GM12878 (cell line): Measurements from ENCODE around the gene SLC6A3. TPM values are rescaled to one million over a fixed set of nuclear protein-coding genes. Genes with fewer than 3 reads are reported as not detected.

ENCODE experiments used
- ATAC-seq: fragments of 200-7000 bp; cut with Tn5 transposase; 3 replicates; pipeline ENCODE4 v1.9.1; 2020; ENCODE audit warnings: mild to moderate bottlenecking, moderate library complexity
- BruUV-seq: library from RNA; stranded (reverse); fragments of 400-500 nt; replicated peaks from 2 replicates; lab custom pipeline; 2021; lab: Mats Ljungman, UMichigan
- CTCF ChIA-PET: fragments of 300-600 bp; sonication (Branson Sonifier 250); formaldehyde crosslinking; extraction: SDS; loops from one replicate; lab custom pipeline; 2021; ENCODE audit warnings: inconsistent platforms; lab: Yijun Ruan, JAX
- POLR2A ChIA-PET: fragments of 350-600 bp; formaldehyde crosslinking; extraction: SDS; loops from one replicate; lab custom pipeline; 2021; ENCODE audit warnings: inconsistent platforms; lab: Charles Lee
- RAD21 ChIA-PET: fragments of 300-600 bp; sonication (Branson Sonifier 250); formaldehyde crosslinking; loops from one replicate; lab custom pipeline; 2023; ENCODE audit warnings: antibody characterized with exemption; ENCODE audit not compliant: unreplicated experiment; lab: Charles Lee
- SMC1A ChIA-PET: fragments of 300-600 bp; sonication (Branson Sonifier 250); formaldehyde crosslinking; loops from one replicate; lab custom pipeline; 2023; ENCODE audit not compliant: unreplicated experiment, uncharacterized antibody; lab: Charles Lee
- DNase-seq: peaks from one replicate; pipeline ENCODE4 v3.0.0-alpha.2; 2011; ENCODE audit warnings: low read depth, low spot score
- FAIRE-seq: peaks from 3 replicates; lab custom pipeline; 2011; peaks lifted over from hg19 to GRCh38; lab: Jason Lieb, UNC
- H2AFZ ChIP-seq: 2 replicates; pipeline ENCODE4 v1.6.0; 2011; ENCODE audit warnings: low read depth, low read length, control low read depth; ENCODE audit not compliant: control insufficient read depth
- H3K27ac ChIP-seq: 2 replicates; pipeline ENCODE4 v1.5.1; 2011; ENCODE audit warnings: control low read depth; ENCODE audit not compliant: control insufficient read depth, insufficient read depth
- H3K27me3 ChIP-seq, 2 experiments: replicated peaks in 1 of 2; 2 replicates each; pipeline versions ENCODE4 v1.6.0 to v1.6.1; 2011; ENCODE audit warnings: low read length in 1 of 2; ENCODE audit not compliant: control insufficient read depth in 2 of 2, insufficient read depth in 2 of 2
- H3K36me3 ChIP-seq, 2 experiments: 2 replicates each; pipeline ENCODE4 v1.5.1; 2011; ENCODE audit warnings: low read length in 1 of 2; ENCODE audit not compliant: control insufficient read depth in 2 of 2, insufficient read depth in 2 of 2
- H3K4me1 ChIP-seq: 2 replicates; pipeline ENCODE4 v1.6.1; 2011; ENCODE audit warnings: mild to moderate bottlenecking, low read length, moderate library complexity, mixed read lengths; ENCODE audit not compliant: control insufficient read depth, insufficient read depth
- H3K4me2 ChIP-seq: 2 replicates; pipeline ENCODE4 v1.6.0; 2011; ENCODE audit warnings: control low read depth; ENCODE audit not compliant: control insufficient read depth, insufficient read depth
- H3K4me3 ChIP-seq: fragments of 200-600 bp; sonication (generic); 2 replicates; pipeline ENCODE4 v1.5.1; 2016
- H3K79me2 ChIP-seq: 2 replicates; pipeline ENCODE4 v1.6.0; 2011; ENCODE audit warnings: low read length; ENCODE audit not compliant: control insufficient read depth, insufficient read depth
- H3K9ac ChIP-seq: 2 replicates; pipeline ENCODE4 v1.8.0; 2011; ENCODE audit warnings: low read length, control low read depth, mixed read lengths; ENCODE audit not compliant: control insufficient read depth, insufficient read depth
- H3K9me3 ChIP-seq: replicated peaks from 3 replicates; pipeline ENCODE4 v1.5.1; 2011; ENCODE audit warnings: mild to moderate bottlenecking, low read length; ENCODE audit not compliant: control insufficient read depth, insufficient read depth
- H4K20me1 ChIP-seq: 2 replicates; pipeline ENCODE4 v1.6.0; 2011; ENCODE audit not compliant: control insufficient read depth, insufficient read depth
- ATF2 ChIP-seq: IDR thresholded peaks from 2 replicates; pipeline ENCODE4 v1.6.1; 2012; ENCODE audit warnings: low read length, inconsistent platforms
- ATF3 ChIP-seq: IDR thresholded peaks from 2 replicates; pipeline ENCODE4 v1.6.1; 2011; ENCODE audit warnings: low read depth, mild to moderate bottlenecking, low read length, moderate library complexity, borderline replicate concordance; ENCODE audit errors: extremely low read depth
- CREB1 ChIP-seq: IDR thresholded peaks from 2 replicates; pipeline ENCODE4 v1.6.1; 2012; ENCODE audit warnings: low read depth, mild to moderate bottlenecking, inconsistent platforms
- E2F4 ChIP-seq: IDR thresholded peaks from 2 replicates; pipeline ENCODE4 v1.6.1; 2012; ENCODE audit warnings: low read depth, low read length, improper control_type of control experiment
- ESRRA ChIP-seq: IDR thresholded peaks from 2 replicates; pipeline ENCODE4 v1.6.1; 2012; ENCODE audit warnings: mild to moderate bottlenecking, low read length, improper control_type of control experiment
- LARP7 ChIP-seq: fragments of 450-650 bp; IDR thresholded peaks from 2 replicates; pipeline ENCODE4 v1.6.1; 2017; ENCODE audit warnings: mild to moderate bottlenecking
- MTA3 ChIP-seq: IDR thresholded peaks from 2 replicates; pipeline ENCODE4 v1.6.1; 2012; ENCODE audit warnings: low read length, inconsistent platforms, borderline replicate concordance
- NFXL1 ChIP-seq: fragments of 450-650 bp; IDR thresholded peaks from 2 replicates; pipeline ENCODE4 v1.6.1; 2017; ENCODE audit warnings: antibody characterized with exemption, mild to moderate bottlenecking, borderline replicate concordance
- STAT1 ChIP-seq: fragments of 450-650 bp; conservative IDR thresholded peaks from 2 replicates; pipeline ENCODE4 v1.6.1; 2014; ENCODE audit warnings: antibody characterized with exemption, mild to moderate bottlenecking
- TARDBP ChIP-seq: IDR thresholded peaks from 2 replicates; pipeline ENCODE4 v1.6.1; 2016; ENCODE audit warnings: borderline replicate concordance
- USF2 ChIP-seq: IDR thresholded peaks from 2 replicates; pipeline ENCODE4 v1.6.1; 2011; ENCODE audit warnings: low read depth, low read length, improper control_type of control experiment, borderline replicate concordance
- YBX1 ChIP-seq: fragments of 450-650 bp; IDR thresholded peaks from 2 replicates; pipeline ENCODE4 v1.6.1; 2016; ENCODE audit warnings: antibody characterized with exemption
- ZNF592 ChIP-seq: fragments of 450-650 bp; IDR thresholded peaks from 2 replicates; pipeline ENCODE4 v1.6.1; 2017; ENCODE audit warnings: mild to moderate bottlenecking, moderate library complexity
- ZNF622 ChIP-seq: fragments of 450-650 bp; IDR thresholded peaks from 2 replicates; pipeline ENCODE4 v1.6.1; 2017; ENCODE audit warnings: mild to moderate bottlenecking, inconsistent platforms
- ZZZ3 ChIP-seq: IDR thresholded peaks from 2 replicates; pipeline ENCODE4 v1.6.1; 2011; ENCODE audit warnings: low read depth; ENCODE audit not compliant: control insufficient read depth, insufficient read length
- WGBS: methylation state at CpG from one replicate; pipeline ENCODE4 v1.1.6; 2016; ENCODE audit warnings: low lambda C conversion rate; ENCODE audit not compliant: insufficient replicate concordance, insufficient coverage; ENCODE audit errors: missing lambda C conversion rate; 5-methylcytosine and 5-hydroxymethylcytosine counted together
- in situ Hi-C: fragments of 300-500 bp; cut with MboI; formaldehyde crosslinking; loops from 9 replicates; pipeline ENCODE4 v1.14.3; 2018; ENCODE audit warnings: mixed read lengths
- intact Hi-C: fragments of 100-400 bp; cut with micrococcal nuclease; formaldehyde crosslinking; loops from one replicate; pipeline ENCODE4 v1.14.2; 2022; ENCODE audit not compliant: unreplicated experiment
- polyA plus RNA-seq, 11 experiments: library from polyadenylated mRNA; depleted of rRNA in 4 of 11; unstranded in 6 of 11; stranded (reverse) in 5 of 11; fragments of >200 nt; fragmentation: Nextera tagmentation in 4 of 11; fragmentation: Illumina TruSeq in 1 of 11; extraction: Ambion mirVana in 4 of 11; extraction: Trizol in 1 of 11; gene quantifications; 1 replicate in 1 of 11; 2 replicates in 10 of 11; pipeline versions ENCODE4 v1.2.1 to v1.2.3, GENCODE V29; 2011 to 2016; ENCODE audit warnings: inconsistent platforms in 2 of 11, missing spikeins in 2 of 11, low read depth in 1 of 11
- total RNA-seq, 4 experiments: library from RNA; depleted of rRNA in 3 of 4; stranded (reverse); fragments of >200 nt in 3 of 4; fragmentation: Illumina TruSeq in 1 of 4; extraction: Trizol in 1 of 4; gene quantifications; 2 replicates each; pipeline versions ENCODE4 v1.2.1 to v1.2.3, GENCODE V29; 2013 to 2021

The SLC6A3 gene
- total and polyA plus RNA-seq, 10 of the 15 experiments (the other 5 are each of a cell fraction or from before 2014, with no cell fraction given): 0.01 TPM; not detected in 9

- WGBS: 69% methylated on average over 17 of the region's 17 CpGs
- in situ Hi-C loops (no loop called here), intact Hi-C loops (no loop called here)
- Histone ChIP-seq H3K4me1 (peaks cover 8% of the 10 kb centered on the region), H3K27me3 (no peaks in the 10 kb centered on the region; a peak in 1 of 4 replicates), H4K20me1 (no peaks in the 10 kb centered on the region), H3K79me2 (no peaks in the 10 kb centered on the region), H3K9ac (no peak overlapping the region), H3K4me3 (no peak overlapping the region), H3K9me3 (peaks cover 1% of the 10 kb centered on the region; the same call in 1 of the 3 replicates), H3K27ac (no peak overlapping the region), H3K4me2 (no peak overlapping the region), H3K36me3 (no peaks in the 10 kb centered on the region), H2AFZ (no peak overlapping the region)
- ChIA-PET POLR2A (no interaction called here), RAD21 (no interaction called here), CTCF (no interaction called here), SMC1A (no interaction called here)
- ATAC-seq (no peak), DNase-seq (no peak), FAIRE-seq (no peak)
- BruUV-seq: no TSS peak
- TF ChIP-seq ZNF592 (no peak), ATF2 (no peak), USF2 (no peak), E2F4 (no peak), LARP7 (no peak), ZNF622 (no peak), ESRRA (no peak), NFXL1 (no peak), ZZZ3 (no peak), TARDBP (no peak), ATF3 (no peak), MTA3 (no peak), STAT1 (no peak), CREB1 (no peak), YBX1 (no peak)
Measured at GRCh38 chr5:1383344-1383743, 61.9 kb downstream of the SLC6A3 start.
